ENCODE data around the gene PRUNE2.
A peak's percentile ranks its signal among the peaks of the same experiment; 100 is the strongest.

PRUNE2 gene

DNA sequence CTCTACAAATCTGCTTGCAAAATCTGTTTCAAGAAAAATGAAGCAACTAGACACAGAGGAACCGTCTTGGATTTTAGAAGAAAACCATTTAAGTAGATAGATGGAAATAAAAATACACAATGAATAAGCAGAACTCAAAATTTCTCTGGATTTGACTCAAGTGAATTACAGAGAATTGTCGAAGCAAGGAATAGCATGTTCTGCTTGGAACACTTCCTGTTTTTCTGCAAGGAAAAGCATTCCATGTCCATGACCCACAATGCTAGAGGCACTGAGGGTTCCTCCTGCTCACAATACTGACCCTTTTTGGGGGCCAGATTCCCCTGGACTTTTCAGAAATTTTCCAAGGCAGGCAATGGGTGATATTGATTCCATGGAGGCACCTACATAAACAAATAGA lies 29.8 kb downstream of the PRUNE2 start:
- no peak overlapping the region for H3K4me3 ChIP-seq (replicated peaks in 1 of 2; ENCODE audit: low read depth in 2 of 2, low read length in 2 of 2)
- peak; percentile 24 to 41 for DNase-seq (ENCODE audit: low read depth in 2 of 2)
- TF ChIP-seq, protein P1, sequence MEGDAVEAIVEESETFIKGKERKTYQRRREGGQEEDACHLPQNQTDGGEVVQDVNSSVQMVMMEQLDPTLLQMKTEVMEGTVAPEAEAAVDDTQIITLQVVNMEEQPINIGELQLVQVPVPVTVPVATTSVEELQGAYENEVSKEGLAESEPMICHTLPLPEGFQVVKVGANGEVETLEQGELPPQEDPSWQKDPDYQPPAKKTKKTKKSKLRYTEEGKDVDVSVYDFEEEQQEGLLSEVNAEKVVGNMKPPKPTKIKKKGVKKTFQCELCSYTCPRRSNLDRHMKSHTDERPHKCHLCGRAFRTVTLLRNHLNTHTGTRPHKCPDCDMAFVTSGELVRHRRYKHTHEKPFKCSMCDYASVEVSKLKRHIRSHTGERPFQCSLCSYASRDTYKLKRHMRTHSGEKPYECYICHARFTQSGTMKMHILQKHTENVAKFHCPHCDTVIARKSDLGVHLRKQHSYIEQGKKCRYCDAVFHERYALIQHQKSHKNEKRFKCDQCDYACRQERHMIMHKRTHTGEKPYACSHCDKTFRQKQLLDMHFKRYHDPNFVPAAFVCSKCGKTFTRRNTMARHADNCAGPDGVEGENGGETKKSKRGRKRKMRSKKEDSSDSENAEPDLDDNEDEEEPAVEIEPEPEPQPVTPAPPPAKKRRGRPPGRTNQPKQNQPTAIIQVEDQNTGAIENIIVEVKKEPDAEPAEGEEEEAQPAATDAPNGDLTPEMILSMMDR (IDR thresholded peaks at IDR 0.05; ENCODE audit: low read depth, low read length) = no peak

DNA sequence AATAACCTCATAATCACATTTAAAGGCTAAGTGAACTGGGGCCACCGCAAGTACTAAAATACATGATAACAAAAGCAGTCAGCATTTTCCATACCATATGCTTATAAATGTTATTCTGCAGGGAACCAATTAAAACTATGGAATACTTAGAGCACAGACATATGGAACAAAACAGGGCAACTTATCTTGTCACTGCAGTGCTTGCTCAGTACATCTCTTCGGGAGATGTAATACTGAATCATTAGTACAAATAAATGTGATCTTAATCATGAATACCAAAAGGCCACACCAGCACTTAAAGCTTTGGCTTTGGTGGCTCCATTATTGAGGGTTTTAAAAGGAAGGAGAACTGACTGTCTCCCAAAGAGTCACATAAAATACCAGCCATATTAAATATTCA lies 32.1 kb downstream of the PRUNE2 start:
- DNase-seq (ENCODE audit: low read depth in 2 of 2) = no peak

DNA sequence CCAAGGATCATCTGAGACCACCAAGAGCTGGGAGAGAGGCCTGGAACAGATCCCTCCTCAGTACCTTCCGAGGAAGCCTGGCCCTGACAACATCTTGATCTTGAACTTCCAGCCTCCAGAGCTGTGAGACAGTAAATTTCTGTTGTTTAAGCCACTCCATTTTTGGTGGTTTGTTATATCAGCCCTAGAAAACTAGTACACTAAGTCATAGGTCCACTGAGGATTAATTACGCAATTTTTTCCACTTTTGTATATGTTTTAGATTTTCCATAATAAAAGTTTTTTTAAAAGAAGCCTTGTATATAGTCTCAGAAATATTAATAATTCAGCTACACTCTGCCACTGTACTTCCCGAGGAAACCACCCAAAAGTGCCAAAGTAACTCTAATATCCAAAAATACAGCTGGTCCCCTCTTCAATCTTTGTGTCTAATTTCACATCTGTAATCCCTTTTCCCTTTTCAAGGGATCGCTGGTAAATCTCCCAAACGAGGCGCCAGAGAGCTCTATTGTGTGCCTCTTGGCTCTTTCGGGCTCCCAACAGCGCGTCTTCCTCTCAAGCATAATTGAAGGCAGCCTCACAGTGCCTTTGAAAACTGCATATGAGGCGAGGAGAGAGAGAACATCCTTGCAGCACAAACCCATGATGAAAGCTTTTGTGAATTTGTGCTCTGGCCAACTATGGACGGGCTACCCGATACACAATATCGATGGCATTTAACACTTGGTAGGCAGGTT lies 32.7 kb downstream of the PRUNE2 start:
- TF ChIP-seq, protein P1 (IDR thresholded peaks at IDR 0.05; ENCODE audit: low read depth, low read length) = peak; percentile 6
- no peak overlapping the region for H3K4me3 ChIP-seq (replicated peaks in 1 of 2; ENCODE audit: low read depth in 2 of 2, low read length in 2 of 2)
- peak; percentile 35 to 66 for DNase-seq (ENCODE audit: low read depth in 2 of 2)

More for the DNA sequence above, 32.1 kb downstream of the PRUNE2 start:
- H3K4me3 ChIP-seq (replicated peaks in 1 of 2; ENCODE audit: low read depth in 2 of 2, low read length in 2 of 2) = no peak overlapping the region
- TF ChIP-seq, protein P1 (IDR thresholded peaks at IDR 0.05; ENCODE audit: low read depth, low read length) = no peak

DNA sequence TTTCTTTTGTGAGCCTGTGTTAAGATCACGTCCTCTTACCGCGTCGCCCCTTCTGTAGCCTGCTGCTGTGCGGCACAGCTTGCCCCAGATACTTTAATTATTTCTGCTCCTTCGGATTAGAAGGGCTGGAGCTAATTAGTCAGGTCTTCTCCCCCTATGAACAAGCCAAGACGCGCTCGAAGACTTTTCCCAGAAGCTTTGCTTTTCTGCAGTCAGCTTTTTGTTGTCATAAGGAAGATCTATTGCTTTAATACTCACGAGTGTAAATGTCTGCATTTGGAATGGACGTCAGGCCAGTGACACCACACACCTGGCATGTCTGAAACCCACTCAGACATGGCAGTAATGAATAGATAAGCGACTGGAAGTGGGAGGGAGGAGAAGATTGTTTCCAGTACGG lies 37.0 kb downstream of the PRUNE2 start:
- H3K4me3 ChIP-seq (replicated peaks in 1 of 2; ENCODE audit: low read depth in 2 of 2, low read length in 2 of 2) = no peak overlapping the region
- no peak for DNase-seq (ENCODE audit: low read depth in 2 of 2)
- TF ChIP-seq, protein P1 (IDR thresholded peaks at IDR 0.05; ENCODE audit: low read depth, low read length) = no peak

DNA sequence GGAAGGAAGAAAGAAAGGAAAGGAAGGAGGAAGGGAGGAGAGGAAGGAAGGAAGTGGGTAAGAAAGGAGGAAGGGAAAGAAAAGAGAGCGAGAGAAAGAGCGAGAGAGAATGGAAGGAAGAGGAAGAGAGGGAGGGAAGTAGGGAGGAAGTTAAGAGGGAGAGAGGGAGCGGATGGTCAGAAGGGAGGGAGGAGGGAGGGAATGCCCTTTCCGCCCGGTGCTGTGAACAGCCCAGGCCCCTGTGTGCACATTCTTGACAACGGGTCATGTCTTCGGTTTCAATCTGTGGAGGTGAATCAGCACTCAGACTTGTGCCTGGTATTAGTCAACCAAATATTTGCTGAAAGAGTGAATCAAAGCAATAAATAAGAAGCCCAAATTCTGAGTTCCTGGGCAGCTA lies 39.2 kb downstream of the PRUNE2 start:
- peak; percentile 69 to 95 for DNase-seq (ENCODE audit: low read depth in 2 of 2)

DNA sequence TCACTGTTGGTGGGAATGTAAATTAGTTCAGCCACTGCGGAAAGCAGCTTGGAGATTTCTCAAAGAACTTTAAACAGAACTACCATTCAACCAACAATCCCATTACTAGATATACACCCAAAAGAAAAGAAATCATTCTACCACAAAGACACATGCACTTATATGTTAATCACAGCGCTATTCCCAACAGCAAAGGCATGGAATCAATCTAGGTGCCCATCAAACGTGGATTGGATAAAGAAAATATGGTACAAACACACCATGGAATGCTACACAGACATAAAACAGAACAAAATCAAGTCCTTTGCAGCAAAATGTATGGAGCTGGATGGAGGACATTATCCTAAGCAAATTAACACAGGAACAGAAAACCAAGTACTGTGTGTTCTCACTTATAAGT lies 42.1 kb downstream of the PRUNE2 start:
- TF ChIP-seq, protein P1 (IDR thresholded peaks at IDR 0.05; ENCODE audit: low read depth, low read length) = no peak
- no peak for DNase-seq (ENCODE audit: low read depth in 2 of 2)
- no peak overlapping the region for H3K4me3 ChIP-seq (replicated peaks in 1 of 2; ENCODE audit: low read depth in 2 of 2, low read length in 2 of 2)

More for the DNA sequence above, 39.2 kb downstream of the PRUNE2 start:
- TF ChIP-seq, protein P1 (IDR thresholded peaks at IDR 0.05; ENCODE audit: low read depth, low read length) = no peak
- H3K4me3 ChIP-seq (replicated peaks in 1 of 2; ENCODE audit: low read depth in 2 of 2, low read length in 2 of 2) = no peak overlapping the region

Measured in cardiac fibroblast (primary cell).